NT2/D1 (cell line): ENCODE measurements around the gene DMAC2.

Experiments
- SUZ12 ChIP-seq: IDR thresholded peaks from 2 replicates; pipeline ENCODE4 v1.6.1; 2011; ENCODE audit not compliant: insufficient read length, insufficient read depth; ENCODE audit errors: extremely low read depth
- YY1 ChIP-seq: IDR thresholded peaks from 2 replicates; pipeline ENCODE4 v1.6.1; 2011; ENCODE audit not compliant: insufficient read length, insufficient read depth

- TF ChIP-seq SUZ12 (no peak), YY1 (no peak)
Measured at GRCh38 chr19:41413947-41414346, 25.8 kb downstream of the DMAC2 start.
